H1 (cell line): ENCODE results near the gene RCAN2. TPM values are rescaled to one million over a fixed set of nuclear protein-coding genes. Genes with fewer than 3 reads are reported as not detected.

Source experiments
- CTBP2 ChIP-seq: IDR thresholded peaks from 2 replicates; pipeline ENCODE4 v1.7.0; 2011; ENCODE audit warnings: borderline replicate concordance, mild to moderate bottlenecking, moderate library complexity, mixed read lengths, low read length; ENCODE audit not compliant: insufficient read depth, insufficient read length
- MAFK ChIP-seq: IDR thresholded peaks from 2 replicates; pipeline ENCODE4 v1.6.1; 2012; ENCODE audit warnings: low read depth, mild to moderate bottlenecking, improper control_type of control experiment, low read length
- SRF ChIP-seq: IDR thresholded peaks from 2 replicates; pipeline ENCODE4 v1.6.1; 2011; ENCODE audit warnings: mild to moderate bottlenecking, low read depth, low read length, moderate library complexity
- polyA plus RNA-seq, 7 experiments: library from polyadenylated mRNA; depleted of rRNA in 3 of 7; stranded (reverse) in 5 of 7; unstranded in 2 of 7; fragments of >200 nt in 5 of 7; fragments of 200-250 nt in 2 of 7; gene quantifications; 1 replicate in 5 of 7; 2 replicates in 1 of 7; 4 replicates in 1 of 7; pipeline versions ENCODE4 v1.2.1 to v1.2.3, GENCODE V29; 2011 to 2013; ENCODE audit warnings: missing spikeins in 2 of 7, mixed read lengths in 2 of 7
- total RNA-seq: library from RNA; stranded (reverse); fragmentation: NEBNext Ultra II Directional; extraction: Animal tissue kit (Norgen Biotek cat#: 25700); gene quantifications from 2 replicates; pipeline ENCODE4 v1.2.1, GENCODE V29; 2021

The RCAN2 gene
- total and polyA plus RNA-seq, 2 of the 8 experiments (the other 6 are each of a cell fraction or from before 2014, with no cell fraction given): 5.0 to 8.5 TPM

DNA sequence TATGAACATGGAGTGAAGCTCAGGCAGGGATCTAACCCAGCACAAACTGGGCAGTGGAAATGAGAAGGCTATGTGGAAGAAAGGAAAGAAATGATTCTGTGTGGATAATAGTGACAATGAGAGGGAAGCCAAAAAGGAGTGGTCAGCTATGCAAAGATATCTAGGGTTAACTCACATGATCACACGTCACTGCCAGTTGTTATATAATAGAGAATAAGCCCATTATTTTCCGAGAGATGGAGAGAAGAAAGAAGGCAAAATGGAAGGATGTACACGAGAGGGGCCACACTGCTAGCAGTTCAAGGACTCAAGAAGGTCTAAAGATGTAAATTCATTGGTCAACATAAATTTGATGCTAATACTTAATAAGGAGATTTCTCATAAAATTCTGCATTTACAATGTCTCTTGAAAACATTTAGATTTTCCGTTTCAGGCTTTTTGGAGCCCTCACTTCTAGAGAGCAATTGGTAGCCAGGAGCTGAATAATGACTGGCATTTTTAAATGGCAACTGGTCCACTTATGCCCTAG lies 18.8 kb upstream of the RCAN2 start (continued):
- no peak for TF ChIP-seq SRF
- no peak for TF ChIP-seq CTBP2
- no peak for TF ChIP-seq MAFK
- TF ChIP-seq, all 59 proteins: peak for 0
